Astrocyte (in vitro differentiated cells and primary cell): ENCODE data around the gene RASAL1.

Experiments
- CTCF ChIP-seq: IDR thresholded peaks from 2 replicates; pipeline ENCODE4 v1.5.1; 2011; ENCODE audit warnings: low read depth, mild to moderate bottlenecking, inconsistent platforms, low read length, moderate library complexity; ENCODE audit not compliant: insufficient read depth
- EZH2 ChIP-seq: IDR thresholded peaks from 2 replicates; pipeline ENCODE4 v1.6.1; 2012; ENCODE audit warnings: mild to moderate bottlenecking, low read length, inconsistent platforms; ENCODE audit not compliant: insufficient read depth

DNA sequence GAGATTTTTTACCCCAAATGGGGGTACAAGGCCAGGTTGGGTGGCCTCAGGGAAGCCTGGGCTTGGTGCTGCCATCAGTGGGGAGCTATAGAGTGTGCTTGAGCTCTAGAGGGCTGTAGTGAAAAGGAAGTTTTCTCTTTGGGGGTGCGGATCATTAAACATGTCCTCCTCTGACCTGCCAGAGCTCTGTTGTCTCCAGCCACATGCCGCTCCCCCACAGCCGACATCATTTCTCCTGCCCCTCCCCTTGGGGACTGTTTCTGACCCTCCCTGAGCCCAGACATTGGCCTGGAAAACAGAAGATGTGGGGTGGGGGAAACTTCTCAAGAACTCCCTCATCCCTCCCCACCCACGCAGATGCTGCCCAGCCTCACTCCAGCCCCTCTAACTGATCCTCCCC, 53.7 kb downstream of the RASAL1 start:
- TF ChIP-seq EZH2, result no peak
- no peak for TF ChIP-seq CTCF
